ENCODE results near the gene SAA1. TPM values are rescaled to one million over a fixed set of nuclear protein-coding genes. Genes with fewer than 3 reads are reported as not detected.

The SAA1 gene
- total RNA-seq, 1 experiment from 2014 or later, result 55.7 TPM

DNA sequence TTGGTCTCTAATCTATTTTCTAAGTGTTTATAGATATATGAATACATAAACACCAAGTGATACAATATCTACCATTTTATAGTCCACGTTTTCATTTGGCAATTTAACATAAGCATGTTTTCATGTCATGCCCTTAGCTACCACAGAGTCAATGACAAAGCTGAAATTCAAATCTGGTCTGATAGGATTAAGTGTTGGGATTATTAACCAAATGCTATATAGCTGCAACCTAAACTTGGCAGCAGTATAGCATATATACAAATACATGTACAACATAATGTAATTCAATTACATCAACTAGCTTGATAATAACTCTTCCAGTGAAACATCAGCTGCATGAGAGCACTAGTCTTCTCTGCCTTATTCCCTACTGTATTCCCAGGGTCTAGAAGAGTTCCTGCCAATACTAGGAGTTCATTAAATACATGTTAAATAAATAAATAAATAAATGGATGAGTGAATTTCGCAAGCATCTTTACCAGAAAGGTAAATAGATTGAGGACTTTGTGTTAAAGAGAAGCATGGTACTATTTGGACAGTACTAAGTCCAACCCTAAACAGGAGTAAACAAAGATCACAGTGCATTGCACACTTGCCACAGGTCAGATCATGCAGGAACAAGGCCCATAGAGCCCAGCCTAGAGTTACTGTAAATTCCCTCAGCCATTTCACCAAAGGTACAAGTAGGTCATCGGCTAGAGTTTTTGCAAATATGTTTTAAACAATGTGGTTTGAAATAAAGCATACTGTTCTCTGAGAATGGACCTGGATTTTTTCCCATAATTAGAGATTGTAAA lies 42.3 kb upstream of the SAA1 start:
- ChIA-PET CTCF (interaction anchor here (0.9 to 1.9 kb wide), 2 partner anchors 20 to 108 kb away, joined by 4 to 6 read pairs; no protein-coding TSS in a partner anchor), POLR2A (no interaction called here)
- BruUV-seq (replicated peaks), result no TSS peak
- no peak for DNase-seq (ENCODE audit: unreplicated experiment)
- H3K27me3 Mint-ChIP-seq (ENCODE audit: insufficient read depth, unreplicated experiment), result peaks cover 23% of the 10 kb centered on the region
- no peaks in the 10 kb centered on the region for H3K36me3 Mint-ChIP-seq (ENCODE audit: insufficient read depth, unreplicated experiment)
- H3K9me3 Mint-ChIP-seq (ENCODE audit: unreplicated experiment), result no peaks in the 10 kb centered on the region
- TF ChIP-seq, protein P1, sequence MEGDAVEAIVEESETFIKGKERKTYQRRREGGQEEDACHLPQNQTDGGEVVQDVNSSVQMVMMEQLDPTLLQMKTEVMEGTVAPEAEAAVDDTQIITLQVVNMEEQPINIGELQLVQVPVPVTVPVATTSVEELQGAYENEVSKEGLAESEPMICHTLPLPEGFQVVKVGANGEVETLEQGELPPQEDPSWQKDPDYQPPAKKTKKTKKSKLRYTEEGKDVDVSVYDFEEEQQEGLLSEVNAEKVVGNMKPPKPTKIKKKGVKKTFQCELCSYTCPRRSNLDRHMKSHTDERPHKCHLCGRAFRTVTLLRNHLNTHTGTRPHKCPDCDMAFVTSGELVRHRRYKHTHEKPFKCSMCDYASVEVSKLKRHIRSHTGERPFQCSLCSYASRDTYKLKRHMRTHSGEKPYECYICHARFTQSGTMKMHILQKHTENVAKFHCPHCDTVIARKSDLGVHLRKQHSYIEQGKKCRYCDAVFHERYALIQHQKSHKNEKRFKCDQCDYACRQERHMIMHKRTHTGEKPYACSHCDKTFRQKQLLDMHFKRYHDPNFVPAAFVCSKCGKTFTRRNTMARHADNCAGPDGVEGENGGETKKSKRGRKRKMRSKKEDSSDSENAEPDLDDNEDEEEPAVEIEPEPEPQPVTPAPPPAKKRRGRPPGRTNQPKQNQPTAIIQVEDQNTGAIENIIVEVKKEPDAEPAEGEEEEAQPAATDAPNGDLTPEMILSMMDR (IDR thresholded peaks at IDR 0.05; ENCODE audit: unreplicated experiment), result no peak
- intact Hi-C loops (cut with micrococcal nuclease), result no loop called here
- no peak overlapping the region for H3K4me3 Mint-ChIP-seq (ENCODE audit: unreplicated experiment)
- no peak overlapping the region for H3K27ac Mint-ChIP-seq (ENCODE audit: low read depth, unreplicated experiment)
- no peaks in the 10 kb centered on the region for H3K4me1 Mint-ChIP-seq (ENCODE audit: insufficient read depth, unreplicated experiment)

DNA sequence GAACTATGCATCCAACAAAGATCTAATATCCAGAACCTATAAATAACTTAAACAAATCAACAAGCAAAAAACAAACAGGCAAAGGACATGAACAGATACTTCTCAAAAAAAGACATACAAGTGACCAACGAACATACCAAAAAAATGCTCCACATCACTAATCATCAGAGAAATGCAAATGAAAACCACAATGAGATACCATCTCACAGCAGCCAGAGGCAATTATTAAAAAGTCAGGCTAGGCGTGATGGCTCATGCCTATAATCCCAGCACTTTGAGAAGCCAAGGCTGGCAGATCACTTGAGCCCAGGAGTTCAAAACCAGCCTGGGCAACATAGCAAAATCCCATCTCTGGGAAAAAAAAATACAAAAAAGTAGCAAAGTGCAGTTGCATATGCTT lies 40.2 kb upstream of the SAA1 start:
- Mint-ChIP-seq H3K4me3 (ENCODE audit: unreplicated experiment) (no peak overlapping the region), H3K9me3 (ENCODE audit: unreplicated experiment) (no peaks in the 10 kb centered on the region), H3K36me3 (ENCODE audit: insufficient read depth, unreplicated experiment) (no peaks in the 10 kb centered on the region), H3K27me3 (ENCODE audit: insufficient read depth, unreplicated experiment) (peaks cover 2% of the 10 kb centered on the region), H3K27ac (ENCODE audit: low read depth, unreplicated experiment) (no peak overlapping the region), H3K4me1 (ENCODE audit: insufficient read depth, unreplicated experiment) (no peaks in the 10 kb centered on the region)
- BruUV-seq (replicated peaks), result no TSS peak
- ChIA-PET POLR2A (interaction anchor here (0.6 kb wide), 1 partner anchor 62 kb away, joined by 3 read pairs; no protein-coding TSS in a partner anchor), CTCF (interaction anchor here (1.3 kb wide), 1 partner anchor 9 kb away, joined by 3 read pairs; no protein-coding TSS in a partner anchor)
- intact Hi-C loops (cut with micrococcal nuclease), result no loop called here
- no peak for DNase-seq (ENCODE audit: unreplicated experiment)
- TF ChIP-seq, protein P1 (IDR thresholded peaks at IDR 0.05; ENCODE audit: unreplicated experiment), result no peak

DNA sequence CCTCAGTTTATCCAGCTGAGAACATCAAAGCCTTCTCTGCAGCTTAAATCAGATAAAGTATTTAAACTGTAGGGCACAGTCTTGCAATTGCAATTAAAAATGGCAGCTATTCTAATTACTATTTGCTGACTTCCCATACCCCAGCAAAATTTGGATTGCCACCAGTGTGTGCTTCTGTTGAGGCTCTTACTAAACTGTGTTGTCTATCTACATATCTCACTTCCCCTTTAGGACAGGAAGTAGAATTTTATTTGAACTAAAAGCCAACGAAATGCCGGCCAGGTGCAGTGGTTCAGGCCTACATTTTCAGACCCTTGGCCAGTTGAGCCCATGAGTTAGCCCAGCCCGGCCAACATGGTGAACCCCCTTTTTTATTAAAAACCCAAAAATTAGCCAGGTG lies 36.6 kb upstream of the SAA1 start:
- no peaks in the 10 kb centered on the region for H3K36me3 Mint-ChIP-seq (ENCODE audit: insufficient read depth, unreplicated experiment)
- ChIA-PET CTCF (interaction anchor here (0.7 to 0.9 kb wide), 2 partner anchors 13 to 14 kb away, joined by 3 read pairs; no protein-coding TSS in a partner anchor), POLR2A (no interaction called here)
- TF ChIP-seq, protein P1 (IDR thresholded peaks at IDR 0.05; ENCODE audit: unreplicated experiment), result no peak
- H3K27me3 Mint-ChIP-seq (ENCODE audit: insufficient read depth, unreplicated experiment), result peaks cover 10% of the 10 kb centered on the region
- intact Hi-C loops (cut with micrococcal nuclease), result no loop called here
- no peaks in the 10 kb centered on the region for H3K9me3 Mint-ChIP-seq (ENCODE audit: unreplicated experiment)
- H3K4me3 Mint-ChIP-seq (ENCODE audit: unreplicated experiment), result no peak overlapping the region
- no TSS peak for BruUV-seq (replicated peaks)
- DNase-seq (ENCODE audit: unreplicated experiment), result no peak
- H3K27ac Mint-ChIP-seq (ENCODE audit: low read depth, unreplicated experiment), result no peak overlapping the region
- no peaks in the 10 kb centered on the region for H3K4me1 Mint-ChIP-seq (ENCODE audit: insufficient read depth, unreplicated experiment)

DNA sequence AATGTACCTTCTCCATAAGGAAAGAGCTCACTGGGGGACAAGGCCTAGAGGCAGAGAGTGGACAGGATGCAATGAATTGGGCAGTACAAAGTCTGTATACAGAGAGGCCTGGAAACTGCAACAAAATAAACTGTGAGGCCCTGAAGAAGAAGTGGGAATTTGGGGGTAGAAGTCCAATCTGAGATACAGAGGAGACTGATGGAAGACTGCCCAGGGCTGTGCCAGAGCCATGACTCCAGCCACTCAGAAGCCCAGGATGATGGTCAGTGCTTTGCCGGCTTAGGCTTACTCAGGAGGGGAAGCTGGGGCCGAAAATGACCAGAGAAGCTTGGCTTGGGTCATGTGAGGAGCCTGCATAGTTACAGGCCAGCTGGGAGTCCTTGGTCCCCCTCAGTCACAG lies 35.2 kb upstream of the SAA1 start:
- H3K27me3 Mint-ChIP-seq (ENCODE audit: insufficient read depth, unreplicated experiment), result peaks cover 14% of the 10 kb centered on the region
- DNase-seq (ENCODE audit: unreplicated experiment), result no peak
- intact Hi-C loops (cut with micrococcal nuclease), result no loop called here
- H3K9me3 Mint-ChIP-seq (ENCODE audit: unreplicated experiment), result no peaks in the 10 kb centered on the region
- H3K27ac Mint-ChIP-seq (ENCODE audit: low read depth, unreplicated experiment), result no peak overlapping the region
- H3K4me3 Mint-ChIP-seq (ENCODE audit: unreplicated experiment), result no peak overlapping the region
- ChIA-PET POLR2A (no interaction called here), CTCF (interaction anchor here (1.2 to 1.5 kb wide), 2 partner anchors 13 to 115 kb away, joined by 4 to 8 read pairs; no protein-coding TSS in a partner anchor)
- TF ChIP-seq, protein P1 (IDR thresholded peaks at IDR 0.05; ENCODE audit: unreplicated experiment), result no peak
- no peaks in the 10 kb centered on the region for H3K36me3 Mint-ChIP-seq (ENCODE audit: insufficient read depth, unreplicated experiment)
- no TSS peak for BruUV-seq (replicated peaks)
- no peaks in the 10 kb centered on the region for H3K4me1 Mint-ChIP-seq (ENCODE audit: insufficient read depth, unreplicated experiment)

Measured in MCF 10A (cell line).